NOMO-1 treated with dmso at 0.1 percent for 144 hours (cell line): ENCODE data around the gene PELI1.
"Not testable (repeated sequence)": the region's sequence is repeated elsewhere in the genome, so short reads cannot be mapped to it uniquely, and the experiment has no call there.

Experiments
- DNase-seq: peaks from one replicate; lab custom pipeline; 2025; ENCODE audit not compliant: unreplicated experiment; lab: John Stamatoyannopoulos, UW

The PELI1 gene

GRCh38 chr2:64124168-64124567, 20.1 kb downstream of the PELI1 start:
- DNase-seq, result no peak

- DNase-seq, result no peak
Observed at GRCh38 chr2:64123740-64124139, 20.5 kb downstream of the PELI1 start.

DNA sequence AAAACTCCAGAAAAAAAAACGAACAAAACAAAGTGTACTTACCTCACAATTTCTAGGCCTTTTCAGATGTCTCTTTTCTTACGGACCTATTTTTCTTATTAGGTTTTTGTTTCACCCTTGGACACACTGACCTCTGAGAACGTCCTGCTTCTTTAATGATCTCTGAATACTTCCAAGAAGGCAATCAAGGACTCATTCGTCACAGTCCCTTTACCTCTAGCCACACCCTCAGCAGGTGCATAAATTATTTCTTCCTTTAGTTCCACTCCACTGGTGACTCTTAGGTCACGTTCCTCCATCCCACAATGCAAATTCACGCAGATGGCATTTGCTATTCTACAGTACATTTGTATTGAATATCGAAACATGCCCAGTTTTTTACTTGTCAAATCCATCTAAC, 21.9 kb downstream of the PELI1 start:
- no peak for DNase-seq

DNA sequence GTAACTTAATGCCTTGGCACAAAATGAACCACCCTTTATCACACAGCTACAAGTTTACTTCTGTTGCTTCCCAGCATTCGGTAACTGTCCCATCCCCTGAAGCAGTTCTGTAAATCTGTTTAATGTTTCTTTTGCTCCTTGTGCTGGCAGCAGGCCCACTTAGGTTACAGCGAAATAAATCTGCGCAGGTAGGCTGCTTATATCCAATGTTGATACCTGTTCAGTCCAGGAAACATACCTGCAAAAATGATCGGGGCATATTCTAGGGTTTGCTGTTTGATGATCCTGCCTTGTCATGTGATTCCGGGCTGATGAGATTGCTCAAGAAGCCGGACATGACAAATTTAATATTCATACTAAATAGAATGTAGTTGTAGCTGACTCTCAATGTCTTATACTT, 23.3 kb downstream of the PELI1 start:
- DNase-seq, result no peak

DNA sequence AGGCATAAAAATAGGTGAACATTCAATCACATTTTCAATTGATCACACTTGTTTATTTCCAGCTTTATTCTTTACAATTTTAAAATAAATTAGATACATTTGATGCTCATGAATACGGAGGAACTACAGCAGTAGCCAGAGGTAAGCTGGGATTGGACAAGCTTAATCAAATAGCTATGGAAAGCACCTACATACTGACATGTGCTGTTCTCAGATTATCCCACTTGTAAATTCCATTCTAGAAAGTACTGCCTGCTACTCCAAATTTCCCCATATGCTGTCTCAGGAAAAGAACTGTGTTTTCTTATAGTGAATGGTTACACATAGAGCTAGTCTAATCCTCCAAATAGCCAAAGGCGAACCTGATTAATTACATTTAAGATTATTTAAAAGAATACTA, 24.2 kb downstream of the PELI1 start:
- no peak for DNase-seq

DNA sequence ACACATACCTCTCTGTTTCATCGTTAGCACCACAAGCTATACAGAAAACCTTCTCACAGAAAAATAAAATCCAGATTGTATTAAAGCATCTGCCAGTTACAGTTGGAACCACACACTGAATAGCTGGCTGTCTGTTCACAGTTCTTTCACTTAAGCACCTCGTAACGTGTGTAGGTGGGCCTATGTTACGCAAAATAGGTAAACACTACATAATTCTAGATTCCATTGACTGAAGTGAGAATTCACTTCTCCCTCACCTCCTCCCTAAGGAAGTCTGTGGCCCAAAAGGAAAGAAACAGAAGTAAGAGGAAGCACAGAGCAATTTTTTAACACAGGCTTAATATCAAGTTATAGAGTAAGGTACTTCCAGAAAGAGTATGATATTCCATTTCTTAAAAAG, 24.9 kb downstream of the PELI1 start:
- DNase-seq, result no peak

- no peak for DNase-seq
Observed at GRCh38 chr2:64115808-64116598, 28.2 kb downstream of the PELI1 start.

- no peak for DNase-seq
Observed at GRCh38 chr2:64114912-64115277, 29.3 kb downstream of the PELI1 start.

- no peak for DNase-seq
Observed at GRCh38 chr2:64114063-64114911, 29.9 kb downstream of the PELI1 start.

- no peak for DNase-seq
Observed at GRCh38 chr2:64112016-64112415, 32.2 kb downstream of the PELI1 start.

DNA sequence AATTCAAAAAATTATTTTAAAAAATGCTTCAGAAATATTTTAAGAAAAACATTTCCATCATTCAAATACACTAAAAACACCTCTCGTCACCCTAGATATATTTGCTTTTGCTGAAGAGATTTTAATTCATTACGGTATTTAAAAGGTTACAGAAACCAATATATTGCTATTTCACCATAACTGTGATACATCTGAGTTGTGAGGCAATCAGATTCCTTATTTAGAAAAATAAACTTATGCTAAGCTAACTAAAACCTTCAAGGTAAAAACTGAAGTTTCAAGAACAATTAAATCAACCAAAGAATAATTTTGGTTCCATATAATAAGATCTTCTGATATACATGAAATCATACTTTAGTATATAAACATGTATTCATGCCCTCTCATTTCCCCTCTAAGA, 32.8 kb downstream of the PELI1 start:
- no peak for DNase-seq

GRCh38 chr2:64108666-64109241, 35.5 kb downstream of the PELI1 start:
- DNase-seq, result no peak

GRCh38 chr2:64106481-64106880, 37.7 kb downstream of the PELI1 start:
- no peak for DNase-seq

DNA sequence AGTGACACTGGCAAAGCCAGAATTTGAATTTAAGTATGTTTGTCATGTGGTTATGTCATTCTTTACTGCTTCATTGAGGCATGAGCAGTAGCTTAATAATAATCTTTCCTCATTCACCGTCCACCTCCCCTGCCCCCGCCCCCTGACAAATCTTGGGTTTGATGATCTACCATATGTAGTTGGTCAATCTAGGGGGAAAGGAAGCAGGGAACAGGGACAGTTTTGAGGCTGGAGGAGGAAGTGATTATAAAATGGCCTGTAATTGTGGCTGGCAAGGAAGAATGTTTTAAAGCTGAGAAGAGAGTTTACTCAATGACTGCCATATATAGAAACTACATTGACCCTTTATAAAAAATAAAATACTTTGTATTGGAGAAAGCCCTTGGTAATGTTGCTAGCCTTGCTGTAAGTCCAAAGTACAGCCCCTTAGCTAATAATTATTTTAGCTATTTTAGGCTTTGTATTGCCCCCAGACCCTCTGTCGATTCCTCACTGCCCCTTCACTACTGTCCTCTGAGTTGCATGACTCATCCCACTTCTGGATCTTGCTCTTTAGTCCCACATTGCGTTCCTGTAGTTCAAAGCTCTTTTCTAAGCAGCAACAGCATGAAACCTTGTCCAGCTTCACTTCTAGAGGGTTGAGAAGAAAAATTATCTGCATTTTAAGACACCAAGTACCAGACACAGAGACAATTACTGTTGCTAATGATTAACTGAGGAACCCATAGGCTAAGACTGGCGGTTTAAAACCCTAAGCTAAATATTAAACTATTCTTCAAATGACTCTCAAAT, 38.4 kb downstream of the PELI1 start:
- peak; percentile 60 for DNase-seq

- DNase-seq, result no peak
Observed at GRCh38 chr2:64104933-64105332, 39.3 kb downstream of the PELI1 start.

GRCh38 chr2:64102736-64103135, 41.5 kb downstream of the PELI1 start:
- not testable (repeated sequence) for DNase-seq

DNA sequence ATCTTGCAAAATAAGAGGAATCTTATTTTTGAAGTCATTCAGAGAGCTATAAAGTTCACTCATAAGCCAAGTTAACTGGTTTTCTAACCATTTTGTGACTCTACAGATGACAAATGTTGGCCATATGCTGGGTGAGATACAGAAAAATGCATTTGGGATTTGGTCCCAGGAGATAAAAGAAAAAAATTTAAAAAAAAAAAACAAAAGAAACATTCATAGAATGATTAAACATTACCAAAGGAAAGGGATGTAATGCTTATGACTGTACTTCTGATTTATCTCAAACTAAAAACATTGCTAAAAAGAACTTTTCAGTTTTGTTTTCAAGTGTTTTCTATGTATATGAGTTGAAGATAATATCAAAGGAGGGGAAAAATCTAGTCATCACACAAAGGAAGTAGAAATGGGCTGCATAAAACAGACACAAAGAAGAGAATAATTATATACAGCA, 43.1 kb downstream of the PELI1 start:
- DNase-seq, result no peak

GRCh38 chr2:64100584-64100983, 43.6 kb downstream of the PELI1 start:
- DNase-seq, result not testable (repeated sequence)

DNA sequence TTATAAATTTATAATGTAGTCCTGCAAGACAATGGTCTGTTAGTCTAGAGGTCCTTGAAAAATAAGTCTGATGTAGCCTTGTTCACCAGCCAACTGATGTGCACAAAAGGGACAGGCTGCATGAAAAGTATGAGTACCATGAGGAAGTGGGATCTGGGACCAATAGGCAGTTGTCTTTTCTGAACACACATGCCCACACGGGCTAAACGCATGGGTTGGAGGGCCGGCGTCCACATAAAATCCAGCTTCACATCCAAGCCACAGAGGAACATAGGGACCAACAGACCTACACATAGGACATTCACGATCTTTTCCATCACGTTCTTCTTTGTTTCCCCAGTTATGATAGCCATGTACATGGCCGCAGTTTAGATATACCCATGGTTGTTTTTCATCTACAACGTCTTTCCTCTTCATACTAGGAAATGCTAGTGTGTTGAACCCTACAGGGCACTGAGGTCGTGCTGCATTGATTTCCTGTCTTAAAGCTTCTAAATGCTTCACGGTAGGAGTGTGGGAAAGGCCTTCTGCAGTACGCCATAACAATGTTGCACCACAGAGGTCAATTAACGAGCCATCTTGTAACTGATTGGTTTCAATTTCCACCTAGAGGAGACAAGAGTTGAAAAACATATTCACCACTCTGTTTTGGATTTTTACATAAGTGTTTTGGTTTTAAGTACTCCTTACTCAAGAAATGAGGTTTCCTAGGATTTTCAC, 49.4 kb downstream of the PELI1 start:
- DNase-seq, result no peak

DNA sequence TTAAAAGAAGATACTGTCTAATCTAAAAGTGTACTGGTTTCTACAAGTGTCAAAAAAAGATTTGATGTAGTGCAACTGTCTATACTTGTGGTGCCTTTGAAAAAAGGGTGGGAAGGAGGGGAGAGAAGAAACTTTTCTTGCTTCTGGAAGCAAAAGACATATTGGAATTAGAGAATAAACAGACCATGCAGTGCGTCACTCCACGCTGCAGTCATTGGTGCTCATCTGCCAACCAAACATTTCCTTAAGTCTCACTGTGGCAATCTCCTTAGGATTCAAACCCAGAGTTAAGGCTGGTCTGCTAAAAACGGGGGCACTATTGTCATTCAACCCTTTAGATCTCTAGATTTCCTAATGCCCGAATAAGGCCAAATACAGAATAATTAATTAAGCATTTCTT, 50.9 kb downstream of the PELI1 start:
- no peak for DNase-seq
